ENCODE results near the gene HIP1R. TPM values are rescaled to one million over a fixed set of nuclear protein-coding genes. Genes with fewer than 3 reads are reported as not detected.

Gene HIP1R
- total and polyA plus RNA-seq, 2 of the 13 experiments (the other 11 are each of a cell fraction or from before 2014, with no cell fraction given): 18.4 to 25.5 TPM

GRCh38 chr12:122866379-122866778 is 31.1 kb downstream of the HIP1R start (continued):
- no peak for TF ChIP-seq ZEB1 (IDR thresholded peaks at IDR 0.05; ENCODE audit: insufficient replicate concordance, low read depth)
- 0 out of 2 replicates have a peak, but pooled peaks have one; percentile 12 for TF ChIP-seq ZFX (CRISPR knock-in tag; IDR thresholded peaks at IDR 0.05; ENCODE audit: low read depth)
- TF ChIP-seq ZNF17 (CRISPR knock-in tag; IDR thresholded peaks at IDR 0.05): no peak
- TF ChIP-seq MAZ (IDR thresholded peaks at IDR 0.05; ENCODE audit: borderline replicate concordance, low read depth, low read length): 0 out of 2 replicates have a peak, but pooled peaks have one; percentile 31
- TF ChIP-seq MAZ (CRISPR knock-in tag; IDR thresholded peaks at IDR 0.05; ENCODE audit: low read depth): no peak
- peak; percentile 48; the same call in 1 of the 2 replicates for TF ChIP-seq FOXO1 (CRISPR knock-in tag; IDR thresholded peaks at IDR 0.05)
- TF ChIP-seq PRMT3 (CRISPR knock-in tag; IDR thresholded peaks at IDR 0.05; ENCODE audit: borderline replicate concordance, low read depth): no peak
- TF ChIP-seq FOXJ3 (CRISPR knock-in tag; IDR thresholded peaks at IDR 0.05; ENCODE audit: borderline replicate concordance): no peak
- TF ChIP-seq ZNF883 (CRISPR knock-in tag; IDR thresholded peaks at IDR 0.05; ENCODE audit: not compliant biosample characterization): no peak
- TF ChIP-seq ZNF3 (CRISPR knock-in tag; IDR thresholded peaks at IDR 0.05): no peak
- TF ChIP-seq CC2D1A (CRISPR knock-in tag; IDR thresholded peaks at IDR 0.05): no peak
- TF ChIP-seq KLF11 (CRISPR knock-in tag; IDR thresholded peaks at IDR 0.05): no peak
- no peak for TF ChIP-seq GFI1 (CRISPR knock-in tag; IDR thresholded peaks at IDR 0.05; ENCODE audit: borderline replicate concordance)
- peak; percentile 40 to 62; a peak in 2 of 4 replicates for TF ChIP-seq EP300 (IDR thresholded peaks at IDR 0.05; ENCODE audit: low read depth in 2 of 2, low read length in 2 of 2)
- TF ChIP-seq EP300 (CRISPR knock-in tag; IDR thresholded peaks at IDR 0.05; ENCODE audit: borderline replicate concordance): no peak
- TF ChIP-seq CEBPG (CRISPR knock-in tag; IDR thresholded peaks at IDR 0.05): 0 out of 2 replicates have a peak, but pooled peaks have one; percentile 35
- no peak for TF ChIP-seq CREB1 (IDR thresholded peaks at IDR 0.05)
- no peak for TF ChIP-seq CREB1 (CRISPR knock-in tag; IDR thresholded peaks at IDR 0.05)
- TF ChIP-seq, protein P1, sequence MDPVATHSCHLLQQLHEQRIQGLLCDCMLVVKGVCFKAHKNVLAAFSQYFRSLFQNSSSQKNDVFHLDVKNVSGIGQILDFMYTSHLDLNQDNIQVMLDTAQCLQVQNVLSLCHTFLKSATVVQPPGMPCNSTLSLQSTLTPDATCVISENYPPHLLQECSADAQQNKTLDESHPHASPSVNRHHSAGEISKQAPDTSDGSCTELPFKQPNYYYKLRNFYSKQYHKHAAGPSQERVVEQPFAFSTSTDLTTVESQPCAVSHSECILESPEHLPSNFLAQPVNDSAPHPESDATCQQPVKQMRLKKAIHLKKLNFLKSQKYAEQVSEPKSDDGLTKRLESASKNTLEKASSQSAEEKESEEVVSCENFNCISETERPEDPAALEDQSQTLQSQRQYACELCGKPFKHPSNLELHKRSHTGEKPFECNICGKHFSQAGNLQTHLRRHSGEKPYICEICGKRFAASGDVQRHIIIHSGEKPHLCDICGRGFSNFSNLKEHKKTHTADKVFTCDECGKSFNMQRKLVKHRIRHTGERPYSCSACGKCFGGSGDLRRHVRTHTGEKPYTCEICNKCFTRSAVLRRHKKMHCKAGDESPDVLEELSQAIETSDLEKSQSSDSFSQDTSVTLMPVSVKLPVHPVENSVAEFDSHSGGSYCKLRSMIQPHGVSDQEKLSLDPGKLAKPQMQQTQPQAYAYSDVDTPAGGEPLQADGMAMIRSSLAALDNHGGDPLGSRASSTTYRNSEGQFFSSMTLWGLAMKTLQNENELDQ (CRISPR knock-in tag; IDR thresholded peaks at IDR 0.05; ENCODE audit: borderline replicate concordance): no peak
- TF ChIP-seq, protein P2, sequence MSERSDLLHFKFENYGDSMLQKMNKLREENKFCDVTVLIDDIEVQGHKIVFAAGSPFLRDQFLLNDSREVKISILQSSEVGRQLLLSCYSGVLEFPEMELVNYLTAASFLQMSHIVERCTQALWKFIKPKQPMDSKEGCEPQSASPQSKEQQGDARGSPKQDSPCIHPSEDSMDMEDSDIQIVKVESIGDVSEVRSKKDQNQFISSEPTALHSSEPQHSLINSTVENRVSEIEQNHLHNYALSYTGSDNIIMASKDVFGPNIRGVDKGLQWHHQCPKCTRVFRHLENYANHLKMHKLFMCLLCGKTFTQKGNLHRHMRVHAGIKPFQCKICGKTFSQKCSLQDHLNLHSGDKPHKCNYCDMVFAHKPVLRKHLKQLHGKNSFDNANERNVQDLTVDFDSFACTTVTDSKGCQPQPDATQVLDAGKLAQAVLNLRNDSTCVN (CRISPR knock-in tag; IDR thresholded peaks at IDR 0.05; ENCODE audit: borderline replicate concordance): no peak
- no peak for TF ChIP-seq ZNF18 (CRISPR knock-in tag; IDR thresholded peaks at IDR 0.05; ENCODE audit: insufficient replicate concordance)
- TF ChIP-seq ZNF367 (CRISPR knock-in tag; IDR thresholded peaks at IDR 0.05; ENCODE audit: borderline replicate concordance): no peak
- TF ChIP-seq, protein P3, sequence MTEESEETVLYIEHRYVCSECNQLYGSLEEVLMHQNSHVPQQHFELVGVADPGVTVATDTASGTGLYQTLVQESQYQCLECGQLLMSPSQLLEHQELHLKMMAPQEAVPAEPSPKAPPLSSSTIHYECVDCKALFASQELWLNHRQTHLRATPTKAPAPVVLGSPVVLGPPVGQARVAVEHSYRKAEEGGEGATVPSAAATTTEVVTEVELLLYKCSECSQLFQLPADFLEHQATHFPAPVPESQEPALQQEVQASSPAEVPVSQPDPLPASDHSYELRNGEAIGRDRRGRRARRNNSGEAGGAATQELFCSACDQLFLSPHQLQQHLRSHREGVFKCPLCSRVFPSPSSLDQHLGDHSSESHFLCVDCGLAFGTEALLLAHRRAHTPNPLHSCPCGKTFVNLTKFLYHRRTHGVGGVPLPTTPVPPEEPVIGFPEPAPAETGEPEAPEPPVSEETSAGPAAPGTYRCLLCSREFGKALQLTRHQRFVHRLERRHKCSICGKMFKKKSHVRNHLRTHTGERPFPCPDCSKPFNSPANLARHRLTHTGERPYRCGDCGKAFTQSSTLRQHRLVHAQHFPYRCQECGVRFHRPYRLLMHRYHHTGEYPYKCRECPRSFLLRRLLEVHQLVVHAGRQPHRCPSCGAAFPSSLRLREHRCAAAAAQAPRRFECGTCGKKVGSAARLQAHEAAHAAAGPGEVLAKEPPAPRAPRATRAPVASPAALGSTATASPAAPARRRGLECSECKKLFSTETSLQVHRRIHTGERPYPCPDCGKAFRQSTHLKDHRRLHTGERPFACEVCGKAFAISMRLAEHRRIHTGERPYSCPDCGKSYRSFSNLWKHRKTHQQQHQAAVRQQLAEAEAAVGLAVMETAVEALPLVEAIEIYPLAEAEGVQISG (CRISPR knock-in tag; IDR thresholded peaks at IDR 0.05): no peak

Measured in HepG2 (cell line).